Natural killer cell treated with Interleukin-12 subunit alpha and Interleukin-12 subunit beta and Interleukin-15 and Interleukin-18, amount 100 ng/mL, for 72 hours (primary cell): ENCODE measurements around the gene ZNF501. TPM values are rescaled to one million over a fixed set of nuclear protein-coding genes. Genes with fewer than 3 reads are reported as not detected.

Source experiments
- ATAC-seq, 2 donors: fragments of 150-1000 bp; cut with Tn5 transposase in 1 of 2; sonication (Bioruptor Pico), chemical (Tn5 transposase) in 1 of 2; 2 replicates each; pipeline ENCODE4 v1.10.0; 2021
- DNase-seq: peaks from one replicate; pipeline ENCODE4 v3.0.0; 2022; ENCODE audit warnings: low spot score
- H3K27ac Mint-ChIP-seq, 2 donors: 1 replicate in 1 of 2; 2 replicates in 1 of 2; pipeline ENCODE4 v1.8.0; 2022; ENCODE audit warnings: mixed read lengths in 2 of 2, mild to moderate bottlenecking in 1 of 2, moderate library complexity in 1 of 2
- H3K27me3 Mint-ChIP-seq, 2 donors: 1 replicate in 1 of 2; 2 replicates in 1 of 2; pipeline ENCODE4 v1.8.0; 2022; ENCODE audit warnings: mixed read lengths in 2 of 2
- H3K36me3 Mint-ChIP-seq: one replicate; pipeline ENCODE4 v1.8.0; 2022; ENCODE audit warnings: mixed read lengths
- H3K4me1 Mint-ChIP-seq, 2 donors: 1 replicate in 1 of 2; 2 replicates in 1 of 2; pipeline ENCODE4 v1.8.0; 2022; ENCODE audit warnings: low read depth in 2 of 2, mixed read lengths in 2 of 2, mild to moderate bottlenecking in 1 of 2
- H3K4me3 Mint-ChIP-seq: one replicate; pipeline ENCODE4 v1.8.0; 2022; ENCODE audit warnings: mixed read lengths
- H3K9me3 Mint-ChIP-seq: 2 replicates; pipeline ENCODE4 v1.8.0; 2022; ENCODE audit warnings: mixed read lengths
- total RNA-seq, 2 donors: library from RNA; stranded (reverse); gene quantifications; one replicate each; pipeline ENCODE4 v1.2.3, GENCODE V29; 2022

ZNF501 gene
- total RNA-seq, 2 donors from 2014 or later: 0.61 to 3.2 TPM

DNA sequence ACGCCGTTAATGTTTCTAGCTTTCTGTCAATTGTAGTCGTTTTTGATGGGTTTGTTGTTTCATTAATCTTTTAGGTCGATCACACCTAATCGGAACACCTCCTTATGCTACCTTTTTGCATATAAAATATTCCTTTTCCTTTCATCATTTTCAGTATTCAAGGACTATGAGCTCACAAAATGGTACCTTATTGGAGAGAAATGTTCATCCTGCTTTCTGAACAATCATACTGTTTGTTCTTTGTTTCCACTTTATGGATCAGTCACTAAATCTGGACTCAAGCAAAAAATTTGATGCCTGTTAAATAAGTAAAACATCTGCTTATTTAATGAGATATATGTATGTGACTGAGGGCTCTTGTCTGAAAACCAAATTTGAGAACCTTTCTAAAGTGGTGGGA lies 33.3 kb downstream of the ZNF501 start:
- H3K27ac Mint-ChIP-seq: peak overlapping the region; percentile 72 to 86
- H3K9me3 Mint-ChIP-seq: no peaks in the 10 kb centered on the region
- H3K4me1 Mint-ChIP-seq: peaks cover 11 to 19% of the 10 kb centered on the region in 2 donors
- H3K4me3 Mint-ChIP-seq: peak overlapping the region; percentile 91
- ATAC-seq (no peak), DNase-seq (no peak)
- H3K27me3 Mint-ChIP-seq: no peaks in the 10 kb centered on the region
- peaks cover 42% of the 10 kb centered on the region for H3K36me3 Mint-ChIP-seq

GRCh38 chr3:44764248-44764647 lies 34.8 kb downstream of the ZNF501 start:
- Mint-ChIP-seq H3K27ac (no peak overlapping the region), H3K4me3 (no peak overlapping the region), H3K9me3 (no peaks in the 10 kb centered on the region), H3K27me3 (no peaks in the 10 kb centered on the region), H3K36me3 (peaks cover 35% of the 10 kb centered on the region), H3K4me1 (peaks cover 11 to 15% of the 10 kb centered on the region in 2 donors)
- DNase-seq (no peak), ATAC-seq (no peak)

GRCh38 chr3:44771424-44772098 lies 42.1 kb downstream of the ZNF501 start:
- peaks cover 9% of the 10 kb centered on the region for H3K9me3 Mint-ChIP-seq
- ATAC-seq (no peak), DNase-seq (no peak)
- H3K27me3 Mint-ChIP-seq: no peaks in the 10 kb centered on the region
- H3K4me3 Mint-ChIP-seq: no peak overlapping the region
- H3K4me1 Mint-ChIP-seq: no peaks in the 10 kb centered on the region
- no peak overlapping the region for H3K27ac Mint-ChIP-seq
- H3K36me3 Mint-ChIP-seq: peaks cover 47% of the 10 kb centered on the region

GRCh38 chr3:44772099-44772442 lies 42.6 kb downstream of the ZNF501 start:
- no peaks in the 10 kb centered on the region for H3K27me3 Mint-ChIP-seq
- no peak for ATAC-seq
- peaks cover 45% of the 10 kb centered on the region for H3K36me3 Mint-ChIP-seq

GRCh38 chr3:44782891-44783290 lies 53.5 kb downstream of the ZNF501 start:
- Mint-ChIP-seq H3K36me3 (peaks cover 7% of the 10 kb centered on the region), H3K27me3 (no peaks in the 10 kb centered on the region), H3K27ac (no peak overlapping the region), H3K4me3 (no peak overlapping the region), H3K4me1 (peaks cover 0 to 2% of the 10 kb centered on the region in 2 donors), H3K9me3 (no peaks in the 10 kb centered on the region)
- ATAC-seq (no peak), DNase-seq (no peak)

More at GRCh38 chr3:44772099-44772442, 42.6 kb downstream of the ZNF501 start:
- no peak for DNase-seq
- no peak overlapping the region for H3K4me3 Mint-ChIP-seq
- H3K27ac Mint-ChIP-seq: no peak overlapping the region
- peaks cover 9% of the 10 kb centered on the region for H3K9me3 Mint-ChIP-seq
- no peaks in the 10 kb centered on the region for H3K4me1 Mint-ChIP-seq

Other genes with a start within 250 kb of the ZNF501 start
- 1 to 10 TPM; 1.9 to 4.9 TPM for gene ZKSCAN7, start 174.4 kb upstream of the ZNF501 start, total RNA-seq
- 1 to 10 TPM; 2.5 to 5.9 TPM for gene ZNF660, start 144.7 kb upstream of the ZNF501 start, total RNA-seq
- 10 to 100 TPM; 13.2 to 16.7 TPM for gene ZNF197, start 104.6 kb upstream of the ZNF501 start, total RNA-seq
- gene ZNF35, start 80.9 kb upstream of the ZNF501 start, total RNA-seq: 10 to 100 TPM; 11.4 to 15.8 TPM
- gene ZNF502, start 17.0 kb upstream of the ZNF501 start, total RNA-seq: 1 to 10 TPM; 1.8 to 3.8 TPM
- gene KIAA1143, start 32.0 kb downstream of the ZNF501 start, total RNA-seq: 10 to 100 TPM; 11.3 to 23.6 TPM
- gene KIF15, start 32.2 kb downstream of the ZNF501 start, total RNA-seq: 10 to 100 TPM; 12.3 to 27.2 TPM
- gene TMEM42, start 132.3 kb downstream of the ZNF501 start, total RNA-seq: 1 to 10 TPM; 5.3 to 6.8 TPM
- not detected for gene TGM4, start 145.0 kb downstream of the ZNF501 start, total RNA-seq
- gene ZDHHC3, start 246.5 kb downstream of the ZNF501 start, total RNA-seq: 100 to 1,000 TPM in 1 of 2 donors, 10 to 100 TPM in 1; 63.8 to 122 TPM
- 10 to 100 TPM; 50.7 to 75.7 TPM for gene EXOSC7, start 246.6 kb downstream of the ZNF501 start, total RNA-seq